HG03457 (cell line): Measurements from ENCODE around the gene HNMT.
"Not testable (repeated sequence)": the region's sequence is repeated elsewhere in the genome, so short reads cannot be mapped to it uniquely, and the experiment has no call there.

ENCODE experiments used
- ATAC-seq: cut with Tn5 transposase; IDR thresholded peaks from one replicate; pipeline ENCODE4 v1.9.1; 2021; ENCODE audit warnings: moderate number of reproducible peaks; ENCODE audit not compliant: unreplicated experiment

HNMT gene

GRCh38 chr2:137945229-137945628 lies 19.0 kb upstream of the HNMT start:
- no peak for ATAC-seq

- ATAC-seq: no peak
Observed at GRCh38 chr2:137946227-137946626, 18.0 kb upstream of the HNMT start.

- no peak for ATAC-seq
Observed at GRCh38 chr2:137947032-137947727, 17.1 kb upstream of the HNMT start.

- ATAC-seq: no peak
Observed at GRCh38 chr2:137947728-137948336, 16.4 kb upstream of the HNMT start.

- ATAC-seq: no peak
Observed at GRCh38 chr2:137948894-137949293, 15.4 kb upstream of the HNMT start.

GRCh38 chr2:137950238-137950637 lies 14.0 kb upstream of the HNMT start:
- ATAC-seq: no peak

GRCh38 chr2:137951586-137951985 lies 12.7 kb upstream of the HNMT start:
- ATAC-seq: no peak

- ATAC-seq: no peak
Observed at GRCh38 chr2:137952586-137953129, 11.6 kb upstream of the HNMT start.

- no peak for ATAC-seq
Observed at GRCh38 chr2:137955536-137955935, 8.7 kb upstream of the HNMT start.

GRCh38 chr2:137957033-137957432 lies 7.2 kb upstream of the HNMT start:
- ATAC-seq: no peak

GRCh38 chr2:137959166-137959565 lies 5.1 kb upstream of the HNMT start:
- no peak for ATAC-seq

- ATAC-seq: no peak
Observed at GRCh38 chr2:137960223-137960622, 4.0 kb upstream of the HNMT start.

- ATAC-seq: no peak
Observed at GRCh38 chr2:137961602-137962001, 2.7 kb upstream of the HNMT start.

GRCh38 chr2:137963535-137964065 lies 673 bp upstream of the HNMT start:
- ATAC-seq: no peak

GRCh38 chr2:137964859-137965459 lies 686 bp downstream of the HNMT start:
- no peak for ATAC-seq

- ATAC-seq: no peak
Observed at GRCh38 chr2:137966043-137966442, 1.8 kb downstream of the HNMT start.

- ATAC-seq: no peak
Observed at GRCh38 chr2:137967042-137967441, 2.8 kb downstream of the HNMT start.

- no peak for ATAC-seq
Observed at GRCh38 chr2:137968477-137969417, 4.5 kb downstream of the HNMT start.

GRCh38 chr2:137969418-137969765 lies 5.1 kb downstream of the HNMT start:
- ATAC-seq: no peak

GRCh38 chr2:137969876-137970275 lies 5.6 kb downstream of the HNMT start:
- no peak for ATAC-seq

- not testable (repeated sequence) for ATAC-seq
Observed at GRCh38 chr2:137971259-137971658, 7.0 kb downstream of the HNMT start.
